GM19467 (cell line): Measurements from ENCODE around the gene AMBP.

Experiments used
- ATAC-seq: cut with Tn5 transposase; IDR thresholded peaks from one replicate; pipeline ENCODE4 v1.9.1; 2021; ENCODE audit warnings: mild to moderate bottlenecking, moderate library complexity; ENCODE audit not compliant: unreplicated experiment

Gene AMBP

GRCh38 chr9:114076237-114077161, 1.6 kb downstream of the AMBP start:
- no peak for ATAC-seq

- no peak for ATAC-seq
Observed at GRCh38 chr9:114075602-114076001, 2.5 kb downstream of the AMBP start.

- ATAC-seq, result no peak
Observed at GRCh38 chr9:114072184-114073140, 5.6 kb downstream of the AMBP start.

- no peak for ATAC-seq
Observed at GRCh38 chr9:114071197-114071795, 6.8 kb downstream of the AMBP start.

GRCh38 chr9:114070188-114071103, 7.7 kb downstream of the AMBP start:
- ATAC-seq, result no peak

- no peak for ATAC-seq
Observed at GRCh38 chr9:114069476-114070187, 8.5 kb downstream of the AMBP start.

- no peak for ATAC-seq
Observed at GRCh38 chr9:114065304-114065703, 12.8 kb downstream of the AMBP start.

GRCh38 chr9:114061830-114062474, 16.1 kb downstream of the AMBP start:
- no peak for ATAC-seq

- no peak for ATAC-seq
Observed at GRCh38 chr9:114061292-114061691, 16.8 kb downstream of the AMBP start.

- no peak for ATAC-seq
Observed at GRCh38 chr9:114060711-114061110, 17.4 kb downstream of the AMBP start.

- no peak for ATAC-seq
Observed at GRCh38 chr9:114060070-114060469, 18.0 kb downstream of the AMBP start.

GRCh38 chr9:114059047-114059803, 18.9 kb downstream of the AMBP start:
- ATAC-seq, result no peak

GRCh38 chr9:114058688-114059046, 19.4 kb downstream of the AMBP start:
- ATAC-seq, result no peak

GRCh38 chr9:114057161-114057885, 20.8 kb downstream of the AMBP start:
- ATAC-seq, result no peak

- ATAC-seq, result no peak
Observed at GRCh38 chr9:114056527-114056926, 21.6 kb downstream of the AMBP start.

GRCh38 chr9:114055894-114056293, 22.2 kb downstream of the AMBP start:
- ATAC-seq, result no peak

- ATAC-seq, result no peak
Observed at GRCh38 chr9:114055061-114055460, 23.0 kb downstream of the AMBP start.
